HG03135 (cell line): Measurements from ENCODE around the gene F7.

Experiments
- ATAC-seq: cut with Tn5 transposase; IDR thresholded peaks from one replicate; pipeline ENCODE4 v1.9.1; 2021; ENCODE audit warnings: mild to moderate bottlenecking, moderate library complexity; ENCODE audit not compliant: unreplicated experiment

The F7 gene

DNA sequence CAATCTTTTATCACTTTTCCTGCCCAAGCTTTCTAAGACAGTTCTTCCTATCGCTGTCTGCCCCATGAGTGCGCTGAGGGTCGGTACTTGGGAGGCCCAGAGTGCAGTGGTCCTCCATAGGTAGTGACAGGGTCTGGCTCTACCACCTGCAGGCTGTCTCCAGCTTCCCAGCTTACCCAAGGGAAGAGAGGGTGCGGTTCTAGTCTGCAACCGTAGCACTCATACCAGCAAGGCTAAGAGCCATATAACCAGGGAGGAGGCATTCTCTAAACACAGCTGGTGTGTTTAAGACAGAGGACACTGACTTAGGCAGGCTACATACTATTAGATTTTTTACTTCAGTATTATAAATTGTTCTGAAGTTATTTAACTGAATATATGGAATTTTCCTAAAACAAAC, 61.1 kb downstream of the F7 start:
- ATAC-seq = no peak

DNA sequence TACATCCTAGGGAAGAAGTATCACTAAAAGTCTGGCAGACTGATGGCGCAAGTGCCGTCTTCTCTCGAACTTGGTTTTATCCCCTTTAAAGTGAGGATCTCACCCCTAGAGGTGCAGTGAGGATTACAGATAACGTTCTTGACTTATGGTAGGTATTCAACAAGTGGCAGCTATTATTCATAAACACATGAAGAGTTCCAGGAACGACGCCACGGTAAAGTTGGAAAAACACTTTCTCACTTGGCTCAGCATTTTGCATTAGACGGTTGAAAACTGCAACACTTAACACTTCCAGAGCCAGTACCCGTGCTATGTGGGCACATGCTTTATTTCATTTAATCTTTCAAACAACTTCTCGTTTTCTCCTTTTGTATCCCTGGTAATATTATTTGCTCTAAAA, 61.6 kb downstream of the F7 start:
- ATAC-seq = no peak

DNA sequence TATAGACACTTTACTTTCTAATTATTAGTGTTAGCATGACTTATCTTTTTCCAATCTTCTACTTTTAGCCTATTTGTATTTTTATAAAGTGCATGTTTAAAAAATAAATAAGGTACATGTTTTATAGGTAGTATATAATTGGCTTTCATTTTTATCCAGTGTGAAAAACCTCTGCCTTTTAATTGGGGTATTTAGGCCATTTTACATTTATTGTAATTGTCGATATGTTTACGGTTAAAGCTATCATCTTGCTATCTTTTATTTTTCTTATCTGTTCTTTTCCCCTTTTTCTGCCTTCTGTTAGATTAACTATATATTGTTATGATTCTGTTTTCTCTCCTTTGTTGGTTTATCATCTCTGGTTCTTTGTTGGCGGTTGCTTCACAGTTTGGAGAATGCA, 62.0 kb downstream of the F7 start:
- ATAC-seq = no peak

DNA sequence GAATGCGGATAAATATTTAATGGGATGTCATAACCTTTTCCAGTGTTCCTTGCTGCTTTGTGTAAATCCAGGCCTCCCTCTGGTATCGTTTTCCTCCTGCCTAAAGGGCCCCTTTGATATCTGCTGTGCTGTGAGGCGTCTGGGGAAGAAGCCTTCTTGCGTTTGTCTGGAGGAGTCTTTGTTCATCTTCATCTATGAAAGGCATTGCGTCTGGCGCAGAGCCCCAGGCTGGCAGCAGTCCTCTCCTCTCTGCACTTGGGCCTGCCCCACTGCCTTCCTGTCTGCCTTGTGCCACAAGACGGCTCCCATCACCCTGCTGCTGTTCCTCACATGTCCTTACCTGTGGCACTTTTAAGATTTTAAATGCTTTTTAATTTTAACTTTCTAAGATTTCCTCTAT, 62.6 kb downstream of the F7 start:
- no peak for ATAC-seq

DNA sequence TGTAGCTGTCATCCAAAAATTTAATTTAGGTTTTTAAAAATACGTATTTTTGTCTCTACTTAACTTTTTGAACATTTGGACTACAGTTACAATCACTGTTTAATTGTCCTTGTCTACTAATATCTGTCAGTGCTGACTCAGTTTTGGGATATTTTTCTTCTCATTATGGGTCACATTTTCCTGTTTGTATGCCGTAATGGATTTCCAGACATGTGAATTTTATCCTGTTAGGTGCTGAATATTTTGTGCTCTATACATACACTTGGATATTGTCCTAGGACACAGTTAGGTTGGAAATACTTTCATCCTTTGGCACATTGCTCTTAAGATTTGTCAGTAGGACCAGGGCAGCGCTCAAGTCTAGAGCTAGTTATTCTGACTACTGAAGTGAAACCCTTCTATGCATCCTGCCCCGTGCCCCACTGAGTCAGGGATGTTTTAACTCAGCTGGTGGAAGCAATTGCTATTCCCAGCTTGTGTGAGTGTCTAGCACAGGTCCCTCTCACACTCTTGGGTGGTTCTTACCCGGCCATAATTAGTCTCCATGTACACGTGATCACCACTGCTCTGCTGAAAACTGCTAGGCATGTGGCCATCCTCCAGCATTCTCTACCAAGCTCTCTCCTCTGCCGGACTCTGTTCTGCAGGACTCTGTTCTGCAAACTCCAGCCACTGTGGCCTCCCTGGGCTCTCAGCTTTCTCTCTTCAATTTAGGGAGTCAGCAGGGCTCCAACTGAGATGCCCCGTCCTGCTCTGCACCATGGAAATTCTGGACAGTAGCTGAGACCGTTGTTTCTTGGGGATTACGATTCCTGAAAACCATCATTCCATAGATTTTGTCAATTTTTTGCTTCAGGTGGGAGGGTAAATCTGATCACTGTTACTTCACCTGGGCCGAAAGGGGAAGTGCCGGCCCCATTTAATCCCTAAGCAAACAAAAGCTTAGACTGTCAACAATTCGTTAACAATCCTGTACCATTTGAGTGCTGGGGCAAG, 64.0 kb downstream of the F7 start:
- no peak for ATAC-seq
